GM19328 (cell line): ENCODE data around the gene MUC4.
"Not testable (repeated sequence)": the region's sequence is repeated elsewhere in the genome, so short reads cannot be mapped to it uniquely, and the experiment has no call there.

ENCODE experiments used
- ATAC-seq: cut with Tn5 transposase; IDR thresholded peaks from one replicate; pipeline ENCODE4 v1.9.1; 2021; ENCODE audit warnings: mild to moderate bottlenecking, moderate library complexity; ENCODE audit not compliant: unreplicated experiment

The MUC4 gene

DNA sequence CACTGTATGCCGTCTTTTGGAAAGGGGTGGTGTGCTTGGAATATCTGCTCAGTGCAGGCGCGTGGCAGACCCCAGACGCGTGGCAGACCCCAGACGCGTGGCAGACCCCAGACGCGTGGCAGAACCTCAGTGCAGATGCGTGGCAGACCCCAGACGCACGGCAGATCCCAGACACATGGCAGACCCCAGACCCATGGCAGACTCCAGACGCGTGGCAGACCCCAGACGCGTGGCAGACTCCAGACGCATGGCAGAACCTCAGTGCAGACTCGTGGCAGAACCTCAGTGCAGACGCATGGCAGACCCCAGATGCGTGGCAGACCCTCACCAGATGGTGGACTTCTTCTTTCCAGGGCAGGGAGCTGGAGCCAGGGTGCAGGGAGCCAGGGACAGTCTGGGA, 637 bp upstream of the MUC4 start:
- ATAC-seq = no peak

- no peak for ATAC-seq
Measured at GRCh38 chr3:195810455-195810845, 1.3 kb downstream of the MUC4 start.

GRCh38 chr3:195809796-195810454, 1.8 kb downstream of the MUC4 start:
- ATAC-seq = no peak

DNA sequence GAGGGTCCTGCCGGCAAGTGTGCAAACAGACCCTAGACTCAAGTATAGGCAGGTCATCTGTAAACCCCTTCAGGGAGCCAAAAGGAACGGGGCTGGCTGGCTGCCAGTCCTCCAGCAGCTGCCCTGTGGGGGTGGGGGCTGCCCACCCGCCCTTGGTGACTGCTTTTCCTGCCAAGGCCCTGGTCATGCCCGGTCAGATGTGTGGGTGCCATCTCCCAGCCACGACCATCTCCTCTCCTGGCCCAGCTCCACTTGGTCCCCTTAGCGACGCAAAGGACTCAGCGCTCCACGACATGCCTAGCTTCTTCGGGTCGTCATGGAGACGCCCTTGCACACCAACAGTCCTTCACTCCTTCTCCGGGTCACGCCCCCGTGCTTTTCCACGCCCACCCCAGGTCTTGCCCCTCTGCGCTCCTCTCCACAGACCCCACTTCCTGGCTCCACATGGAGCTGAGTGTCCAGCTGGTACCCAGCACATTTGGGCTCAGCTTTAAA, 2.4 kb downstream of the MUC4 start:
- no peak for ATAC-seq

GRCh38 chr3:195808741-195809290, 2.9 kb downstream of the MUC4 start:
- ATAC-seq = no peak

DNA sequence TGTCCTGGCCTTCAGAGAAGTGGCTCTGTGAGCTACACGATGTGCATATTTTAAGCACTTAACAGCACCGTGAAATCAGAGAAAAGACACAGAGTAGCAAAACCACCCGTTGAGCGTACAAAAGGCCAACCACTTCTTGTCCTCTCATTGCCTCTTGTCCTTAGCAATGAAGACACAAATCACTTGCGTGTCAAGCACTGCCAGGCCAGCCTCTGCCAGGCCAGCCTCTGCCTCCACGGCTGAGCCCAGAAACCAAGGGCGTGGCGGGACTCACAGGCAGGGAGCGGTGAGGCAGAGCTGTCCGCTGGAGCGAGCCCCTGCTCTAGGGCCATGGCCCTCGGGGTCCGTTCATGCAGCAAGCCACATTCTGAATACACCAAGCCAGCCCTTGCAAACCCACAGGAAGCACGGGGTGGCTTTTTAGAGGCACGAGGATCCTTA, 4.0 kb downstream of the MUC4 start:
- ATAC-seq = no peak

DNA sequence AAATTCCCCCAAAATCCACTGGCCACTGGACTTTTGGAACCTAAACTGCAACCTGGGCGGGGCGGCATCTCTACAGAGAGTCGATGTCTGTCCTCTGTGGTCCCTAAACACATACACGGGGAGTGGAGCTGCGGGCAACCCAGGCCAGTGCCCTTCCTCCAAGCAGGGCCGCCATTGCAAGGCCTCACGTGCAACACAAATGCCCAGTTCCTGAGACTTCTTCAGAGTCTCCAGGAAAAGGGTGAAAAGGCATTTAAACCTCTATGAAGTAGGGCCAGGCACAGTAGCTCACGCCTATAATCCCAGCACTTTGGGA, 4.9 kb downstream of the MUC4 start:
- ATAC-seq = no peak

GRCh38 chr3:195806211-195806915, 5.4 kb downstream of the MUC4 start:
- ATAC-seq = no peak

DNA sequence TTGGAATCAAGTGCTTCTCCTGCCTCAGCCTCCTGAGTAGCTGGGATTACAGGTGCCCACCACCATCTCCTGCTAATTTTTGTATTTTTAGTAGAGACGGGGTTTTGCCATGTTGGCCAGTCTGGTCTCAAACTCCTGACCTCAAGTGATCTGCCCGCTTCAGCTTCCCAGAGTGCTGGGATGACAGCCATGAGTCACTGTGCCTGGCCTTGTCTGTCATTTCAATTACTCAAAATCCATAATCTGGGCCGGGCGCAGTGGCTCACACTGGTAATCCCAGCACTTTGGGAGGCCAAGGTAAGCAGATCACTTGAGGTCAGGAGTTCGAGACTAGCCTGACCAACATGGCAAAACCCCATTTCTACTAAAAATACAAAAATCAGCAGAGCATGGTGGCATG, 6.1 kb downstream of the MUC4 start:
- not testable (repeated sequence) for ATAC-seq

DNA sequence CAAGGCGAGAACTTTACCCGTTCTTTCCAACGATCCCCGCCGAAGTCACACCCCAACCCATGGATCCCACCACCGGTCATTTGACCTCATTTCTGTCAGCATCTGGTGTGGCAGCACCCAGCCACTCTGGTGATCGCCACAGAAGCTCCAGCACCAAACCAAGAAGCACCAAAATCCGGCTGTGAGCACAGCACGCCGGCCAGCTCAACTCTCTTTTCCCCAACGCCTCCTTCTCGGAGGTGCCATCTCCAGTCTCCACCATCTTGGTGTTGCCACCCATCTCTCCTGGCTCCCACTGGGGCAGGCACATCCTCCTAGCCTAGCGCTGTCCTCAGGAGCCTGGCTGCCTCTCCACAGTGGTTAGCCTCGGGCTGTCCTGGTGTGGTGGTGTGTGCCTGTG, 6.5 kb downstream of the MUC4 start:
- ATAC-seq = no peak

- ATAC-seq = no peak
Measured at GRCh38 chr3:195803289-195803908, 8.3 kb downstream of the MUC4 start.

DNA sequence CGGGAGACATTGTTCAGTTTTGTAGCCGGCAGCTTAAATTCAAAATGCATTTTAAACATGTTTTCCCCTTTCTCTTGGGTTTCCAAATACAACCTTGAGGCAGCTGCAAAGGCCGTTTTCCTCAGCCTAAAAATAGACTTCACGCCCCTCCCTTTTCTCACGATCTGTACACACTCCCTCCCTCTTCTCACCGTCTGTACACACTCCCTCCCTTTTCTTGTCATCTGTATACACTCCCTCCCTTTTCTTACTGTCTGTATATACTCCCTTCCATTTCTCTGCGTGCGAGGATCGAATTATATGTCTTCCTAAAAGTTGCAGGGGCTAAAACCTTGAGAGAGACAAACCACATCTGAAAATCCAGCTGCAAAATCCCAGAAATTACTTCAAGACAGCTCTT, 8.9 kb downstream of the MUC4 start:
- ATAC-seq = no peak

DNA sequence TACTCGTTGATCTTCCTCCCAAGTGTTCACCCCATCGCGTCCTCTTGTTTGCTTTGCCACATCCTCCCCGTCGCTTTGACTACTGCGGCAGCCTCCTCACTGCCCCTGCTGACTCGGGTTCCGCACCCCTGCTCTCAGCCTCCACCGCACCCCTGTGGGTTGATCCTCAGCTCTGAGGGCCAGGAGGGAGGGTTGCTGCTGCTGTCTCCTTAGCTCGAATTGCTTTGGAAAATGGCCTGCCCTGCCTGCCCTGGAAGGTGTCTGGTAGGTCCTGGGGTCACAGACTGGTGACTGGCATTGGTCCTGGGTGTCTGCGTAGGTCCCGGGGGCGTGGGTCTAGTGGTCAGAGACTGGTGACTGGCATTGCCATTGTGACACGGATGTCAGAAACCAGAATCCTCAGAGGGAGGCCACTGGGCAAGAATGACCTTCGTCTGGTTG, 9.4 kb downstream of the MUC4 start:
- no peak for ATAC-seq

GRCh38 chr3:195801251-195802183, 10.2 kb downstream of the MUC4 start:
- ATAC-seq = no peak

DNA sequence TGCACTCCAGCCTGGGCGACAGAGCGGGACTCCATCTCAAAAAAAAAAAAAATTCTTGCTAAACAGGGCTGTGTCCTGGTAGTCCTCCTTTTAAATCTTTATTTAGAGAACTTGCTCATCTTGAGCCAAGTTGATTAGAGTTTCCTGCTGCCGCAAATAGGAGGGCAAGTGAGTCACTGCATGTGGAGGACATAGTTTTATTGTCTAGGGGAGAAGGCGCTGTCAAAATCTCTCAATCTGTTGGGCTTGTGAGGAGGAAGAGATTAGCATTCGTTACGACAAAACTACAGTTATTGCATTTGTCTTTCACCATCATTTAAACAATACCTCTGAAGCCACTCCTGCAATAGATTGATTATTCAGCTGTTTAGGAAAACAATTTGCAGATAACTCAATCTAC, 11.5 kb downstream of the MUC4 start:
- no peak for ATAC-seq

DNA sequence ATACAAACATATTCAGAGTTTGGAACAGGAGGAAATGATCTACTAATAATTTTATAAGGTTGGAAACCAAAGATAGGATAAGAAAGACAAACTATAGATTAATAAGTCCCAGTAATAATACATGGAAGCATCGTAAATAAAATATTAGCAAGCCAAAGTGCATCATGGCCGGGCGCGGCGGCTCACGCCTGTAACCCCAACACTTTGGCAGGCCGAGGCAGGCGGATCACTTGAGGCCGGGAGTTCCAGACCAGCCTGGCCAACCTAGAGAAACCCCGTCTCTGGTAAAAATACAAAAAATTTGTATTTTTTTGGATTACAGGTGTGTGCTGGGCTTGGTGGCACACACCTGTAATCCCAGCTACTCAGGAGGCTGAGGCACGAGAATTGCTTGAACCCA, 14.9 kb downstream of the MUC4 start:
- no peak for ATAC-seq

- ATAC-seq = no peak
Measured at GRCh38 chr3:195794708-195795107, 17.0 kb downstream of the MUC4 start.

DNA sequence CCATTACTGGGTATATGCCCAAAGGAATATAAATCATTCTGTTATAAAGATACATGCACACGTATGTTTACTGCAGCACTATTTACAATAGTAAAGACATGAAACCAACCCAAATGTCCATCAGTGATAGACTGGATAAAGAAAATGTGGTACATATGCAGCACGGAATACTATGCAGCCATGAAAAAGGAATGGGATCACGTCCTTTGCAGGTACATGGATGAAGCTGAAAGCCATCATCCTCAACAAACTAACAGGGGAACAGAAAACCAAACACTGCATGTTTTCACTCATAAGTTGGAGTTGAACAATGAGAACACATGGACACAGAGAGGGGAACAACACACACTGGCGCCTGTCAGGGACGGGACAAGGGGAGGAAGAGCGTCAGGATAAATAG, 19.1 kb downstream of the MUC4 start:
- ATAC-seq = not testable (repeated sequence)

GRCh38 chr3:195790901-195791300, 20.8 kb downstream of the MUC4 start:
- ATAC-seq = no peak

DNA sequence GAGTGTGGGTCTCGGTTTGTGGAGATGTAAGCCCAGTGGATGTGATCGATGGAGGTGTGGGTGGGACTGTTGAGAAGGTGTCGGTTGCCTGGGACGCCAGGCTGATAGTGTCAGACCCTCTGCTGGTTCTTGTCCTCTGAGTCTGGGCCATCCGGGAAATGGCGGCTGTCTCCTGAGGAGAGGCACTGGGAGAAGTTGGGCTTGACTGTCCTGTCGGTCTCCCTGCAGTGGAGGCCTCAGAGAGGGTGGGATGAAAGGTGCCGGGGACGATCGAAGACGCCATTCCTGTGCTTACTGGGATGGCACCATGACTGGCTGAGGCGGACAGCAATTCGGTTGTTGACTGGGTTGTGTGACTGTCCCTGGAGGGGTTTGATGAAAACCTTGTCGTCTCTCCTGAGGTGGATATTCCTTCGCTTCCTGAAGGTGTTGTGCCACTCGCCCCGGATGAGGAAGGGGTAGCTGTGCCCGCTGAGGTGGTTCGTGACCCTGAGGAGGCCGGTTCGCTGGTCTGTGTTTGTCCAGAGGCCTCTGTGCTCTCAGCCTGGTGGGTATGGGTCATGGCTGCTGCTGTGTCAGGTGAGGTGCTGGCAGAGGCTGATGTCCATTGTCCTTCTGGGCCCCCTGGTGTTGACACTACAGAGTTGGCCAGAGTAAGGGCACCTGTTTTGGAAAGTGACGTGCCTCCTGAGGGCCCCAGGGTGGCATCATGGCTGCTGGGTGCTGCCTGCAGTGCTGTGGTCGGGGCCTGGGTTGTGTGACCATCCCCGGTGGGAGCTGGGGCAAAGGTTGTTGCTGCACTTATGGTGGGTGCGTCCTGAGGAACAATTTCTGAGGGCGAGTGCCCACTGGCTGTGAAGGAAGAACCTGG, 22.8 kb downstream of the MUC4 start:
- ATAC-seq = no peak
